NK-92 (cell line): Measurements from ENCODE around the gene OR2T11.
"Not testable (repeated sequence)": the region's sequence is repeated elsewhere in the genome, so short reads cannot be mapped to it uniquely, and the experiment has no call there.

Source experiments
- DNase-seq: peaks from one replicate; lab custom pipeline; 2025; ENCODE audit not compliant: unreplicated experiment; lab: John Stamatoyannopoulos, UW

Gene OR2T11

DNA sequence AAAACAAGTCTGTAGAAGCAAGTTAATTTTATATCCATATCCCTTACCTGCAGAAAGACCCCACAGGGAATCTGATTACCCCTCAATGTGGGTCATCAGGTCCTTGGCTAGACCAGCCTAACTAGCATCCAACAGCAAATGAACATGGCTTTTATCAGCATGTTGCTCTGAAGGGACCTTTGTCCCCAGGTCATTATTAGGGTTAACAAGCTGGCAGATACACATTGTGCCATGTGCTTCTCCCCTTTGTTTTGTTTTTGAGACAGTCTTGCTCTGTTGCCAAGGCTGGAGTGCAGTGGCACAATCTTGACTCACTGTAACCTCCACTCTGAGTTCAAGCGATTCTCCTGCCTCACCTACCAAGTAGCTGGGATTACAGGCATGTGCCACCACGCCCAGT, at the start of gene OR2T11:
Gene OR2T11, minus strand, starts transcription at position 101 of the 400 bp plus-strand sequence. CDS start 7,963 bp downstream, outside the sequence.
- DNase-seq = not testable (repeated sequence)

DNA sequence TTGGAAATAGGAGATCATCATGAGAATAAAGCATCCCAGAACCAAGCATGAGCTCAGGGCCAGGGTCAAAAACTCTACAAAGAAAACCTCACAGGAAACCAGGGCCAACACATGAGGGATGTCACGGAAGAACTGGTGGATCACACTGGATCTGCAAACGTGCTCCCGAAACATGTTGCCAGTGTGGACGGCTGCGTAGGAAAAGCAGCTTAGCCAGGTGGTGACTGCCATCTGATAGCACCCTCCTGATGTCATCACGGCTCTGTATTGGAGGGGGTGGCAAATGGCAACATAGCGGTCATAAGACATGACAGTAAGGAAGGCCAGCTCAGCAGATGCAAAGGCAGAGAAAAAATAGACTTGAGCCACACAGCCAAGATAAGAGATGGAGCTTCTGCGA, 46.8 kb upstream of the OR2T11 start:
- DNase-seq = no peak

GRCh38 chr1:248670003-248670402, 35.1 kb upstream of the OR2T11 start:
- DNase-seq = no peak

- not testable (repeated sequence) for DNase-seq
Observed at GRCh38 chr1:248663453-248664328, 28.8 kb upstream of the OR2T11 start.

DNA sequence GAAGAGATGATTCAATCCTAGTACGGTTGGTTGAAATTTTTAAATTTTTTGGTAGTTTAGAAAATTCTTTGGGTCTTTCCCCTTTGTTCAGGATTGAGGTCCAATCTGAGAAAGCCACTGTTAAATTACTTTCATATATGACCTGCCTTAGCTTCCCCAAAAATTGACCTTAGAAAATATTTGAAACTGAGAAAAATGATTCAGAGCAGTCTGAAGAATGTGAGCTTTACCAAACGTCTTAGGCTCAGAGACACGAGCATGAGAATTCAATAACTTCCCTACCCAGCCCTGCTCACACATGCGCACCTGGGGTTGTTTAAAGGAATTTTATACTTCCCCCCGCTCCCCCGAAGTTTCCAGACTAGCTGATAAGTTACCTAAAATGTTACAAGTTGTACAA, 21.9 kb upstream of the OR2T11 start:
- not testable (repeated sequence) for DNase-seq

GRCh38 chr1:248655354-248655753, 20.5 kb upstream of the OR2T11 start, which contains the start of gene OR2T27:
Gene OR2T27 (minus strand): TSS chr1:248655528. CDS start chr1:248650884, 4,644 bp downstream.
- not testable (repeated sequence) for DNase-seq

- DNase-seq = not testable (repeated sequence)
Observed at GRCh38 chr1:248648770-248649536, 14.1 kb upstream of the OR2T11 start.

DNA sequence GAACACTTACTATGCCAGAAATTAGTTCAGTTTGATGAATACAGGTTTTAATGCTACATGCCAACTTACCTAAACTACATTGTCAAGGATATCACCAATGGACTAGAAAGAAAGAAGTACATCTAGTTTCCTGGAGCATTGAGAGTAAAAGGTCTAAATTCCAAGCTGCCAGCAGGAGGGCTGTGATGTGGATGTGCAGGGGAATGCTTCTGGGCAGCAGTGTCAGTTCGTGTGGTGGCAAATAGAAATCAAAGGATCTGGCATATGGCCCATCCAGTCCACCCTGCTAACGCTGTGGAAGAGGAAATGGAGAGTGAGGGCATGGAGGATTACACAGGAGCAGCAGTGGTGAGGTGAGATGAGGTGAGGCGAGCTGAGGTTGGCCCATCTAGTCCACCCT, 10.3 kb upstream of the OR2T11 start, which contains the start of gene OR2T35:
Gene OR2T35, minus strand, starts transcription at position 101 of the 400 bp plus-strand sequence. CDS start 6,020 bp downstream, outside the sequence.
- DNase-seq = not testable (repeated sequence)

DNA sequence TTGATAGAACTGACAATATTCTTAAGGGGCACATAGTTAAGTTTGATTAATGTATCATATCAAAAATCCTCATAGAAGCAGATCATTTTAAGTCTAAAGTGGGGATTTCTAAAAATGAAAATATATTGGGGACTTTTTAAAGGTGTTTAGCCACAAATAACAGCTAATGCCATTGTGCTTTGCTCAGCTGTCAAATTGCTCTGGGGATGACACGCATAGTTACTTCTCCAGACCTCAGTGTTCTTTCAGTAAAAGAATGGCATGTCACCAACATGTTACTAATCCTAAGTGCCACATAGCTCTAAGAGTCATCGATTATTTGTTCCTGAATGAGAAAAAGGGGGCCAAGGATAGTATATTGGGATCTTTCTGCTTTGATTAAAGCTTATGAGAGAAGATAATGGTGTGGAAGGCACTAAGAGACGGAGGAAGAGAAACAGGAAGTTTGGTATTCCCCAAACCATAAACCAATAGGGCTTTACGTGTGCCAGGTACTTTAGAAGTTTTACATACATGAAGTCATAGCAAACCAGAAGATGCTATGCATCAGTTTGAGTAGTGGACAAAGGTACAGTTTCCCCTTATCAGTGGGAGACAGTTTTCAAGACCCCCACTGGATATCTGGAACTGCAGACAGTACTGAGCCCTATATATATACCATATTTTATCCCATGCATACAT, 8.2 kb upstream of the OR2T11 start:
- DNase-seq = not testable (repeated sequence)

GRCh38 chr1:248641583-248641982, 6.7 kb upstream of the OR2T11 start:
- not testable (repeated sequence) for DNase-seq

- DNase-seq = not testable (repeated sequence)
Observed at GRCh38 chr1:248640906-248641305, 6.0 kb upstream of the OR2T11 start.

GRCh38 chr1:248639652-248640051, 4.8 kb upstream of the OR2T11 start:
- DNase-seq = not testable (repeated sequence)

GRCh38 chr1:248636612-248637011, 1.7 kb upstream of the OR2T11 start:
- not testable (repeated sequence) for DNase-seq

DNA sequence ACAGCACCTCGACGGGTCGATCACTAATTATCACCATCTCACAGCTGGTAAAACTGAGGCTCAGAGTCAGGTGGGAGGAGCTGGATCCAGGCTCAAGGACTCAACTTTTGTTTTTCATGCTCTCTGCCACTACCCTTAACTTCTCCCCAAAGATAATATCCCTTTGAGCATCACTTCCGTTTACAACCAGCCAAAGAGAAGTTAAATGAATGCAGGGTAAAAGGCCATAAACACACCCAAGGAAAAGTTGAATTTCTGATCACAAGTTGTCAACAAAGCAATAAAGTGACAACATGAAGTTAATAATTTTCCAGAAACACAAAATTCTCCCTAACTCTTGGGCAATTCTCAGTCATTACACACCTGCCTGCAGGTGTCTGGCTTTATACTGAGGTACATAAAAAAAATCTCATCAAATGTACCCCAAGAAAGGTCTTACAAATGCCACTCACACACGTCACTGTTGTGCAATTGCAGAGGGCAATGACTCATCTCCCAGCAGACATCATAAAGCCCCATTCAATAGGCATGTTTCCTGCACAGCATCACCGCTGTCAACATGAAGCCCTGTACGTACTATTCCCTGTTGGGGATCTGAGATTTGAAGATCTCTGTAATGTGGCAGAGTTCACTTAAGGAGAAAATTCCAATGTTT, 3.4 kb downstream of the OR2T11 start:
- DNase-seq = no peak

- DNase-seq = no peak
Observed at GRCh38 chr1:248630551-248630950, 4.3 kb downstream of the OR2T11 start.

DNA sequence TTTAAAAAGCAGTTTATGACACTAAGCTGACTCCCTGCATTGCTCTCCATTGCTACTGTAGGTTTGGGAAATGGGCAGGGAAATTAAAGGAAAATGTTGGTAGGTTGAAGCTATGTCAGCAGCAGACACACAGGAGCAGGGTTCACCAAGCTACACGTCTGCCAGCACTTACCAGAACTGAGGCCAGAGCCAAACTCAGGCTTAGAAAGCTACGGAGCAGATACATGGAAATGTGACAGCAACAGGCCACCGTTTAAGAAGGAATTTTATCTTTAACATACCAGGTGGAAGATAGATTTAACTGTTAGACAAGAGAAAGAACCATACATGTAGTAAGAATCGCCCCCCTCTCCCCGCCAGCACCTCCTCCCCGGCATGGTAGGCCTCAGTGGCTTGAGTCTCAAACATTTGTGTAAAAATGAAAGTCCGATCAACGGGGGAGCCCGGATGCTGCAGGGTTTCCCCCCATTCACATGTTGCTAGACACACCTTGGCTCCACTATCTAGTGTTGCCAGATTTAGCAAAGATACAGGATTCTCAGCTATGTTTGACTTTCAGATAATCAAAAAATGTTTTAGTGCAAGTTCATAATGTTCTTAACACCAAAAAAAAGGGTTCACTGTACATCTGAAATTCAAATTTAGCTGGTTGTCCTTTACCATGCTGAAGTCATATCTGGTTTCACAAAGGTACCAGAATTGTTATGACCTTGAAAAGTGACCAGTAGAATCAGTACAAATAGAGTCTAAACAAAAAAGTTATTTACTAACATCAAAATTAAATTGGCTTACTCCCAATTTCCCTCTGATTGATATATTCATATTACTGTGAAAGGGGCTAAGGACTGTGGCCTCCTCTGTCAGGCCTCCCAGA, 6.7 kb downstream of the OR2T11 start:
- no peak for DNase-seq

GRCh38 chr1:248625971-248626370, 8.9 kb downstream of the OR2T11 start:
- DNase-seq = no peak

DNA sequence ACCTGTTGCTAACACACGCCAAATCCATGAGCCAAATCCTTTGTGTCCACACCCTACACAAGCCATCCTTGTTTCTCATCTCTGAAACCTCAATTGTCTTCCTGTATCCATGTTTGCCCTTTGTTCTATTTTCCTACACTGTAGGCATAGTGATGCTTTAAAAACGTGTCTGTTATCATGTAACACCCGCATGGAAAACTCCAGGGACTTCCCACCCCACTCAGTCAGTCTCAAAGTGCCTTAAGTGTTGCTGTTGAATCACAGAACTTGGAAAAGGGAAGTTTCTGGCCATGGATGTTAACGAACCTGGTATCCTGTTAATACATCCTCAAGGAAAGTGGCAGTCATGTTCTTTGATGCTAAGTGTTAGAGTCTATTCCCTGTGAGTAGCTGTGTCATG, 9.7 kb downstream of the OR2T11 start:
- no peak for DNase-seq

- no peak for DNase-seq
Observed at GRCh38 chr1:248622570-248623001, 12.3 kb downstream of the OR2T11 start.
